Trophoblast cell (in vitro differentiated cells and primary cell): ENCODE measurements around the gene NR2E3.
A peak's percentile ranks its signal among the peaks of the same experiment; 100 is the strongest.

ENCODE experiments used
- DNase-seq, 2 donors: peaks; one replicate each; pipeline ENCODE4 v3.0.0-alpha.2; 2016
- H2AFZ ChIP-seq: 2 replicates; pipeline ENCODE4 v1.6.1; 2013; ENCODE audit warnings: low read length, moderate library complexity, mild to moderate bottlenecking; ENCODE audit not compliant: insufficient read depth, poor library complexity
- H2AK5ac ChIP-seq: 2 replicates; pipeline ENCODE4 v1.6.1; 2013; ENCODE audit warnings: mild to moderate bottlenecking, low read length
- H2BK120ac ChIP-seq: 2 replicates; pipeline ENCODE4 v1.6.1; 2013; ENCODE audit warnings: low read length, mild to moderate bottlenecking, moderate library complexity; ENCODE audit not compliant: insufficient read depth, poor library complexity
- H2BK12ac ChIP-seq: 2 replicates; pipeline ENCODE4 v1.6.1; 2013; ENCODE audit warnings: mild to moderate bottlenecking, low read length, moderate library complexity
- H2BK5ac ChIP-seq: 2 replicates; pipeline ENCODE4 v1.6.1; 2013; ENCODE audit warnings: low read length, low read depth, moderate library complexity, mild to moderate bottlenecking; ENCODE audit not compliant: poor library complexity
- H3K14ac ChIP-seq: 2 replicates; pipeline ENCODE4 v1.6.1; 2013; ENCODE audit warnings: mild to moderate bottlenecking, low read length
- H3K18ac ChIP-seq: 2 replicates; pipeline ENCODE4 v1.6.1; 2013; ENCODE audit warnings: mild to moderate bottlenecking, low read length
- H3K23ac ChIP-seq: 2 replicates; pipeline ENCODE4 v1.6.1; 2013; ENCODE audit warnings: low read length
- H3K27ac ChIP-seq: 2 replicates; pipeline ENCODE4 v1.5.1; 2013; ENCODE audit warnings: low read depth, mild to moderate bottlenecking, inconsistent platforms, low read length, moderate library complexity
- H3K27me3 ChIP-seq: 2 replicates; pipeline ENCODE4 v1.6.1; 2013; ENCODE audit warnings: inconsistent platforms, mild to moderate bottlenecking, low read length, moderate library complexity; ENCODE audit not compliant: insufficient read depth
- H3K36me3 ChIP-seq, 2 experiments: 1 replicate in 1 of 2; 2 replicates in 1 of 2; pipeline ENCODE4 v1.6.1; 2013; ENCODE audit warnings: low read length in 2 of 2, mild to moderate bottlenecking in 2 of 2, moderate library complexity in 1 of 2; ENCODE audit not compliant: insufficient read depth in 2 of 2, control insufficient read depth in 1 of 2
- H3K4ac ChIP-seq: 2 replicates; pipeline ENCODE4 v1.6.1; 2013; ENCODE audit warnings: low read depth, mild to moderate bottlenecking, low read length, moderate library complexity
- H3K4me1 ChIP-seq, 2 experiments: 1 replicate in 1 of 2; 2 replicates in 1 of 2; pipeline ENCODE4 v1.6.1; 2013; ENCODE audit warnings: low read length in 2 of 2, mild to moderate bottlenecking in 2 of 2, moderate library complexity in 1 of 2; ENCODE audit not compliant: insufficient read depth in 2 of 2, control insufficient read depth in 1 of 2
- H3K4me2 ChIP-seq: 2 replicates; pipeline ENCODE4 v1.6.1; 2013; ENCODE audit warnings: inconsistent platforms, mild to moderate bottlenecking, low read length, moderate library complexity
- H3K4me3 ChIP-seq: 2 replicates; pipeline ENCODE4 v1.5.1; 2013; ENCODE audit warnings: mild to moderate bottlenecking, low read depth, low read length, inconsistent platforms
- H3K79me1 ChIP-seq: one replicate; pipeline ENCODE4 v1.6.1; 2013; ENCODE audit warnings: low read length
- H3K79me2 ChIP-seq: 2 replicates; pipeline ENCODE4 v1.6.1; 2013; ENCODE audit warnings: low read length, mild to moderate bottlenecking; ENCODE audit not compliant: control insufficient read depth, insufficient read depth, poor library complexity
- H3K9ac ChIP-seq: 2 replicates; pipeline ENCODE4 v1.6.1; 2013; ENCODE audit warnings: mild to moderate bottlenecking, low read length
- H3K9me3 ChIP-seq: 2 replicates; pipeline ENCODE4 v1.6.1; 2013; ENCODE audit warnings: low read depth, mild to moderate bottlenecking, control low read depth, inconsistent platforms, low read length; ENCODE audit not compliant: insufficient read depth
- H4K12ac ChIP-seq: 2 replicates; pipeline ENCODE4 v1.6.1; 2013; ENCODE audit warnings: low read depth, mild to moderate bottlenecking, low read length, moderate library complexity
- H4K8ac ChIP-seq: 2 replicates; pipeline ENCODE4 v1.6.1; 2013; ENCODE audit warnings: low read depth, mild to moderate bottlenecking, low read length, moderate library complexity
- H4K91ac ChIP-seq: one replicate; pipeline ENCODE4 v1.6.1; 2013; ENCODE audit warnings: low read depth, mild to moderate bottlenecking, low read length, moderate library complexity
- WGBS: extraction: QIAGEN DNeasy Blood & Tissue Kit; methylation state at CpG from one replicate; pipeline ENCODE4 v1.1.7; 2013; ENCODE audit warnings: missing lambda C conversion rate; ENCODE audit not compliant: insufficient read length, insufficient coverage; ENCODE audit errors: extremely low coverage; 5-methylcytosine and 5-hydroxymethylcytosine counted together

NR2E3 gene

DNA sequence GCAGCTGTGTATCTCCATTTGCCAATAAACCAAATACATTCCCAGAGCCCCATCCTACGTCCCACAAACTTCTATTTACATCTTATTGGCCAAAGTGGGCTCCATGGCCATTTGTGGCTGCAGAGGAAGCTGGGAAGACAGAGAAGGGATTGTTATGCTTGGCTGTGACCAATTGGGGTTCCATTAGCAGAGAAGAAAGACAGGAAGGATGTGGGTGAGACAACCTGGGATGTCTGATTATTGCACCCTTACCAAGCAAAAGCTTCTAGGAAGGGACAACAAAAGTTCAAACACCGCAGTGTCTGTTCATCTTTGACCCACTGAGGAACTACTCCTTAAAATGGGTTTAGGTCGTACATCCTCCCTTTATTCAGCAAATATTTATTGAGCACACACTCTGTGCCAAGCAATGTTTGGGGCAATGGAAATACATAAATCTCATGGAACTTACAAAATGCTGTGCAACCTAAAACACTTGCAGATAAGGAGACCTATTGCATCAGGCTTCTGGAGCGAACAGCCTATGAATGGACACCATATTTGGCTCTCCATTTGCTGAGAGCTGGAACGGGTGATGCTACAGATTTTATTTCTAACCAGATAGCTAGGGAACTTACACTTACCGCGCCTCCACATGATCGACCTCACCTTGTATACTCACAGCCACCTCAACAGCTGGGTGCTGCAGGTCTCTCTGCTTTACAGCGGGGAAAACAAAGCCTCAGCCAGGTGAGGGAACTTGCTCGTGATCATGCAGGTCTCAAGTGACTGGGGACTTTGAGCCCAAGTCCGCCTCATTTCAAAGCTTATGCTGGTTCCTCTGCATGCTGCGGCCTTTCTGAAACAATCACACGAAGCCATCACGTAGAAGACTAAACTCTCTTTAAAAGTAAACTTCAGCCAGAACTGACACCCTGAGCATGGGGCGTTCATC lies 21.4 kb upstream of the NR2E3 start:
- H3K9me3 ChIP-seq: peaks cover 3% of the 10 kb centered on the region
- DNase-seq: peak in 1 of 2 donors; percentile 19
- no peak overlapping the region for H4K12ac ChIP-seq
- peaks cover 1% of the 10 kb centered on the region for H3K79me2 ChIP-seq
- H4K8ac ChIP-seq: no peak overlapping the region
- no peak overlapping the region for H2AFZ ChIP-seq
- no peak overlapping the region for H3K27ac ChIP-seq
- no peak overlapping the region for H4K91ac ChIP-seq
- no peak overlapping the region for H3K9ac ChIP-seq
- no peaks in the 10 kb centered on the region for H3K27me3 ChIP-seq
- no peak overlapping the region for H3K18ac ChIP-seq
- no peak overlapping the region for H3K4me2 ChIP-seq
- no CpG with 5 or more reads among the region's 15 CpGs for WGBS
- H2BK5ac ChIP-seq: no peak overlapping the region
- peaks cover 5 to 12% of the 10 kb centered on the region in 2 experiments for H3K4me1 ChIP-seq
- H3K79me1 ChIP-seq: peaks cover 6% of the 10 kb centered on the region
- no peak overlapping the region for H2BK12ac ChIP-seq
- no peak overlapping the region for H3K14ac ChIP-seq
- H3K4ac ChIP-seq: no peak overlapping the region
- H2BK120ac ChIP-seq: no peak overlapping the region
- no peak overlapping the region for H2AK5ac ChIP-seq
- H3K23ac ChIP-seq: no peak overlapping the region
- no peaks in the 10 kb centered on the region for H3K36me3 ChIP-seq
- no peak overlapping the region for H3K4me3 ChIP-seq

DNA sequence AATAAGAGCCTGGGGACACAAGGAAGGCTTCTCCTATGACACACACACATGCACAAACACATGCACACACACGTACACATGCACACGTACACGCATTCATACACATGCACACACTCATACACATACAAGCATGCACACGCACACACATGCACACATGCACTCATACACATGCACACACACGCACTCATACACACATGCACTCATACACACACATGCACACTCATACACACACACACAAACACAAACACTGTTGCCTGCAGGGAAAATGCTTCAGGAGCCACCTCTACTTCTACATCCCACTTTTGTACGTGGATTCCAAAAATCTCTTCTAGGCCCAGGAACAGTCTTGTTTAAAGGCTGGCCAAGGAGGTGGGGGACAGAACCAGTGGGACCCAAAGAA lies 20.7 kb upstream of the NR2E3 start:
- Histone ChIP-seq H2AK5ac (no peak overlapping the region), H3K14ac (no peak overlapping the region), H2BK5ac (no peak overlapping the region), H4K8ac (no peak overlapping the region), H4K12ac (no peak overlapping the region), H2BK120ac (no peak overlapping the region), H3K18ac (no peak overlapping the region), H3K23ac (no peak overlapping the region), H3K9me3 (peaks cover 3% of the 10 kb centered on the region), H3K36me3 (no peaks in the 10 kb centered on the region), H3K4me1 (peaks cover 5 to 12% of the 10 kb centered on the region in 2 experiments), H2AFZ (no peak overlapping the region), H3K27me3 (no peaks in the 10 kb centered on the region), H4K91ac (no peak overlapping the region), H3K9ac (no peak overlapping the region), H3K27ac (no peak overlapping the region), H2BK12ac (no peak overlapping the region), H3K79me1 (peaks cover 6% of the 10 kb centered on the region), H3K4ac (no peak overlapping the region), H3K4me3 (peak overlapping the region; percentile 16), H3K4me2 (no peak overlapping the region), H3K79me2 (peaks cover 1% of the 10 kb centered on the region)
- no peak for DNase-seq
- WGBS: no CpG with 5 or more reads among the region's 6 CpGs

DNA sequence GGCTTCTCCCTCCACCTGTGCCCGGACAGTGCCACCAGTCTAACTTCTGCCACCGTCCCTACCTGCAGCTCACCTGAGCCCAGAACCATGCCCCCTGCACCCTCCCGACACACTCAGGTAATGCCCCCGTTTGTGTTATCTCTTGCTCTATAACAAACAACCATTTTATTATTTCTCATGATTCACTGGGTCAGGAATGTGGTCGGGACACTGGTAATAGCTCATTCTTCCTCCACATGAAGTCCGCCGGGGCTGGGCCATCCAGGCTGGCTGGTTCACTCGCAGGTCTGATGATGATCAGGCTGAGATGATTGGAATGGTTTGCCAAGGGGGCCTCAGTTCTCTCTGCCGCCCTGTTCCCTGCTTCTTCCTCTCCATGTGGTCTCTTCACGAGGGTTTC lies 20.3 kb upstream of the NR2E3 start:
- H3K9me3 ChIP-seq: peaks cover 3% of the 10 kb centered on the region
- no peak overlapping the region for H2BK12ac ChIP-seq
- no CpG with 5 or more reads among the region's 10 CpGs for WGBS
- no peak overlapping the region for H4K12ac ChIP-seq
- no peak overlapping the region for H3K4me2 ChIP-seq
- no peak overlapping the region for H3K14ac ChIP-seq
- peaks cover 5 to 12% of the 10 kb centered on the region in 2 experiments for H3K4me1 ChIP-seq
- H2BK120ac ChIP-seq: no peak overlapping the region
- no peak overlapping the region for H4K91ac ChIP-seq
- H3K18ac ChIP-seq: no peak overlapping the region
- no peak overlapping the region for H3K27ac ChIP-seq
- H2AK5ac ChIP-seq: no peak overlapping the region
- peak; percentile 80 to 82 for DNase-seq
- no peak overlapping the region for H2AFZ ChIP-seq
- no peaks in the 10 kb centered on the region for H3K27me3 ChIP-seq
- no peak overlapping the region for H2BK5ac ChIP-seq
- H4K8ac ChIP-seq: no peak overlapping the region
- peaks cover 6% of the 10 kb centered on the region for H3K79me1 ChIP-seq
- H3K79me2 ChIP-seq: peaks cover 1% of the 10 kb centered on the region
- H3K36me3 ChIP-seq: no peaks in the 10 kb centered on the region
- H3K4me3 ChIP-seq: no peak overlapping the region
- no peak overlapping the region for H3K4ac ChIP-seq
- no peak overlapping the region for H3K23ac ChIP-seq
- H3K9ac ChIP-seq: no peak overlapping the region

DNA sequence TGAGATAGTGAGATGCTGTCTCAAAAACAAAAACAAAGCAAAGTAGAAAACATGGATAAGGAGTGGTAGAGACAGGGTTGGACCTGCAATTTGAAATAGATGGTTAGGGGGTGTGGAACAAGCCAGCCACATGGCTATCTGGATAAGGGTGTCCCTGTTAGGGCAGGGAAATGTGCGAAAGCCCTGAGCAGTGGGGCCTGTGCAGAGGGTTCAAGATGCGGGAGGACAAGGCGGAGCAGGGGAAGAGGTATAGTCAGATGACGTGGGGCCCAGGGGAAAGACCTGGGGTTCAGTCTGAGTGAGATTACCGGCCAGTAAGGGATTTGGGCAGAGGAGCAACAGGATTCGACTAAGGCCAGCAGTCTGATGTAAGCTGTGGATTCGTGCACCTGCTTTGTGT lies 18.4 kb upstream of the NR2E3 start:
- Histone ChIP-seq H2AK5ac (peak overlapping the region; percentile 81), H3K4me2 (no peak overlapping the region), H3K27me3 (no peaks in the 10 kb centered on the region), H4K8ac (no peak overlapping the region), H3K9me3 (peaks cover 3% of the 10 kb centered on the region), H2AFZ (no peak overlapping the region), H3K9ac (no peak overlapping the region), H2BK5ac (no peak overlapping the region), H2BK120ac (peak overlapping the region; percentile 15), H3K4me1 (peaks cover 5 to 12% of the 10 kb centered on the region in 2 experiments), H3K36me3 (no peaks in the 10 kb centered on the region), H4K91ac (no peak overlapping the region), H3K79me1 (peaks cover 6% of the 10 kb centered on the region), H3K27ac (no peak overlapping the region), H3K4me3 (no peak overlapping the region), H3K18ac (no peak overlapping the region), H3K79me2 (peaks cover 1% of the 10 kb centered on the region), H3K14ac (peak overlapping the region; percentile 71), H4K12ac (no peak overlapping the region), H3K23ac (no peak overlapping the region), H2BK12ac (peak overlapping the region; percentile 30), H3K4ac (no peak overlapping the region)
- no peak for DNase-seq
- no CpG with 5 or more reads among the region's 7 CpGs for WGBS
